ENCODE results near the gene FOXJ1.
A peak's percentile ranks its signal among the peaks of the same experiment; 100 is the strongest.
"Not testable (repeated sequence)": the region's sequence is repeated elsewhere in the genome, so short reads cannot be mapped to it uniquely, and the experiment has no call there.

The FOXJ1 gene, protein sequence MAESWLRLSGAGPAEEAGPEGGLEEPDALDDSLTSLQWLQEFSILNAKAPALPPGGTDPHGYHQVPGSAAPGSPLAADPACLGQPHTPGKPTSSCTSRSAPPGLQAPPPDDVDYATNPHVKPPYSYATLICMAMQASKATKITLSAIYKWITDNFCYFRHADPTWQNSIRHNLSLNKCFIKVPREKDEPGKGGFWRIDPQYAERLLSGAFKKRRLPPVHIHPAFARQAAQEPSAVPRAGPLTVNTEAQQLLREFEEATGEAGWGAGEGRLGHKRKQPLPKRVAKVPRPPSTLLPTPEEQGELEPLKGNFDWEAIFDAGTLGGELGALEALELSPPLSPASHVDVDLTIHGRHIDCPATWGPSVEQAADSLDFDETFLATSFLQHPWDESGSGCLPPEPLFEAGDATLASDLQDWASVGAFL

DNA sequence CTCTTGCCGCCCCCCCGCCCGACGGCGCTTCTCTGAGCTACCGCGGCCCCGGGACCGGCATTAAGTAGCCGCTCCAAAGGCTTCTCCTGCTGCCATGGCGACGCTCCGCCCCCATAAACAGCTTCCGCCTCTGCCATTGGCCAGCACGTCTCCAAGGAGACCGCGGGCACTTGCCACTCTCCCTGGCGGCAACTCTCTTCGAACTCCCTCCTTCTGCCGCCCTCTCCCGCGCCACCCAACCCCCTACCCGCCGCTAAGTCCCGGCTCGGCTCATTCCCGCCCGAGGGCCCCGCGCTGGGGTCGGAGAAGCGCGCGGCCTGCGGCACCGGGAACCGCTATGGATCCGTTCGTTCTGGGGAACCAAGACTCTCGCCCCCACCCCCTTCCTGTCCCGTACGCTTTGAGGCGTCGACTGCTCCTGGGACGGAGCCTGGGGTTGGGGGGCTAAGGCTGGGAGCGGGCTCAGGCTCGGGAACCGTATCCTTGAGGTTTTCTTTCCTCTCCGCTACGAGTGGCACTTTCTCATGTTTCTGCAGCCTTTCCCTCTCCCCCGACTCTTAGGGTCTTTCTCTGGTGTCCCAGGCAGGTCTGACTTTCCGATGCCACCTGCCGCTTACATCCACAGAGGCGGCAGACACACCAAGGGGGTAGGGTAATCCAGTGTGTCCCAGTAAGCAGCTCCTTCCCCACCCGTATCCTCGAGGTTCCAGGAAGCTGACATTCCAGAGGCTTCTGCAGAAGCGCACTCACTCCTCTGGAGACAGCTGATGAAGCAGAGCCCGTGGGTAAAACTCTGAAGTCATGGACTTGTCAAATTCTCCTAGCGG, at the start of gene FOXJ1:
Gene FOXJ1 (minus strand): TSS at position 34 of the 827 bp plus-strand sequence. CDS start 850 bp downstream, outside the sequence.
- peak; percentile 19 for DNase-seq

DNA sequence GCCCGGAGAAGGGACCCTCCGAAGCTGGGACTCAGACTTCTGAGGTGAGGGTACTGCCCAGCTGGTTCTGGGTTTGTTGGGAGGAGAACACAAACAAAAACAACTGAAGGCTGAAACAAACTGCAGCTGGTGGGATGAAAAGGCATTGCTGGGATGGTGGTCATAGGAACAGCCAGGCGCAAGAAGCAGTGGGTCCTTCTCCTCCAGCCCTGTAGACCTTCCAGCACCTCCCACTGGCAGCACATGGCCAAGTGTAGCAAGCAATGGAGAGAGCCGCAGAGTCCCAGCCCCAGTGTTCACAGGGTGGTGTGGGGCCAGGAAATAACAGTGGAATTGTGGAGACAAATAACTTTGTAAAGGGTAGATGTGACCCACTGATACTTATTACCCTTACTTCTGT, 48.7 kb upstream of the FOXJ1 start:
- DNase-seq, result no peak

DNA sequence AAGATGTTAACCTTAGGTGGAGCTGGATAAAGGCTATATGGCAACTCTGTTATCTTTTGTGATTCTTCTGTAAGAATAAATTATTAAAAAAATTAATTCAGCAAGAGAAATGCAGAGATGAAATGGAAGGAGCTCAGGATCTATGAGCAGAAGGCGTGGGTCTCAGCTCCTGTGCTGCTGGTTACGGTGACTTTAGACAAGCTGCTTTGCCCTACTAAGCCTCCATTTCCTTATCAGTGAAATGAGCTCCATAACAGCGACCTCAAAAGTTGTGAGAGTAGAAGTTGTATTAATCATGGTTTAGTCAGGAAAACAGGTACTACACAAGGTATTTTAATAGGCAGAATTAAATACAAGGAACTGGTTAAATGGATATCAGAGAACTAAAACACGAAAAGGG, 48.2 kb upstream of the FOXJ1 start:
- DNase-seq, result no peak

DNA sequence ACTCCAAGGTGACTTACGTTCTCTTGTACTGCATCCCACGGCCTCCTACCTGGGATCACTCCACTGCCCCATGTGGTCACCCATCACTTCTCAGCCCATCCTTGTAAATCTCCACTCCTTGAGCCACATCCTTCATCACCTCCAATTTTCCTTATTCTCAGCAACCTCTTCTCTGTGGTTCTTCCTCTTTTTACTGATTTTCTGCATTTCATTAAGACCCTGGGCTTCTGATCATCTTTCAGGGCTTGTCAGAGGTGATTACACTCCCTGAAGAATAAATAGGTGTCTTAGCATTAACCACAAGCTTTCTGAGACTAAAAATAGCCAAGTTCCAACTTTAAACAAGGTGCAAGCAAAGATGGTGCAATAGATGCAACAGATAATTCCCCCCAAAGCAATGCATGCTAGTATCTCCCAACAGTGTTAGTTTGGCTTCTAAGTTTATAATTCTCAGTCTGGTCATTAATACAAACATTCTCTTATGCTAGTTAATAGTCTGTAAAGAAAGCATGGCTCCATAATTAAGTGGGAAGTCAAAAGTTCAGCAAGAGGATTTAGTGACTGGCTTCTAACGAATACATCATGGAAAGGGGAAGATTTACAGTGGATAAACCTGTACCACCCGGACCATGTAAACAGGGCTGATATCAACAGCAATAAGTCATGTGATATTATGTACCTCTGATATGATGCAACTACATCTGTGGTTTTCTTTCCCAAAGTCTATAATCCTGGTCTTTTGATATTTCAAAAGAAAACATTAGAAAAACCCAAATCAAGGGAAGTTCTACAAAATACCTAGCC, 47.4 kb upstream of the FOXJ1 start:
- no peak for DNase-seq

DNA sequence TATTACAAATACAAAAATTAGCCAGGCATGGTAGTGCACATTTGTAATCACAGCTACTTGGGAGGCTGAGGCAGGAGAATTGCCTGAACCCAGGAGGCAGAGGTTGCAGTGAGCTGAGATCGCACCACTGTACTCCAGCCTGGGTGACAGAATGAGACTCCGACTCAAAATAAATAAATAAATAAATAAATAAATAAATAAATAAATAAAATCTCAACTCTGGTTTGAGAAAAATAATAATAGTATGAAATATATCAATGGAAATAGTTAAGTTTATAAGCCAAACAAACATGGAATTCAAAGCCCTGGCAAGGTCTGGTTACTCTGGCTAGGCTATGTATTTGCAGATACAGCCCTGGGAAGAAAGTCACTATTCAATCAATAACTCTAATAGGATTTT, 45.7 kb upstream of the FOXJ1 start:
- DNase-seq, result not testable (repeated sequence)

DNA sequence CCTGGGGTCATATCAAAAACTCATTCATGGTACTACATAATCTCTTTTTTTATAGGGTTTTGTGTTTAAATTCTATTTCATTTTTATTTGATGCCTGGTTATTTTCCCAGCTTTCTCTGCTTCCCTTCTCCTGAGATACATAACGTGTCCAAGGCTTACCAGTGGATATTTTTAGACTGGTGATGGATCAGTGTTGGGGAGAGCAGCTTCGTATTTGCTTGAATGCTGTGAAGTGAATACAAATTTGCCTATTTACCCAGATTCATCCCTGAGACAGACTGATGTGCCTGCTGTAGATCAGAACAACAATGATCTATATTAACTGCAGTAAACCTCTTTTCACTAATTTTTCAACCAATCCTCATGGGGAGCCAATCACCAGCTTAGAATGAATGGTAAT, 43.2 kb upstream of the FOXJ1 start:
- no peak for DNase-seq

DNA sequence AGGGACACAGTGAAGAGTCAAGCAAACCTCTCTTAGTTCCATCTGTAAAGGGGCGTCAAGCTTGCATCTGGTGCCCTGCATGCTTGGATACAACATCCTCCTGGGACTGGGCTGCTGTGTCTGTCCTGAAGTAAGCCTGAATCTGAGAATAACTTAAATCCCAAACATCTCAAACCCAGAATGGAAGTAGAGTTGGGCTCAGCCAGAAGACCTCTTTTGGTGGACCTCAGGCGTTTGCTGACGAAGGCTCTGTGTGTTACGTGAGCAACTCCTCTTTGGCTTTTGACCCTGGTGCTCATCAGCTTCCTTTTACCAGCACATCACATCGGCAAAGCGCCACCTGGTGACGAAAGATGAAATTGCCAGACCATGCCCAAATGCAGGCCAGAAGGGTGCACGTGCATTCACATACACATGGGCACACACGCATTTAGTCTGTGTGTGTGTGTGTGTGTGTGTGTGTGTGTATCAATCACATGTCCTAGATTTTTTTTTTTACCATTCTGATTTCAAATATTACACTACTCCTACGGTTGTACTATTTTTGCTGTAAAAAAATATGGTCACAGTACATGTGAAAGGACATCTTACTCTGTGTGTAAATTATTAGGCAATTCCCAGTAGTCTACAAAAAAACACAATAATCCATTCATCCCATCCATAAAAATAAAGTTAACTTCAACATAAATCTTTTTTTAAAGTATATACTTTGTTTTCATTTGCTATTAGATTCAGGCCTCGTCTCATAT, 41.1 kb upstream of the FOXJ1 start:
- DNase-seq, result peak; percentile 34

DNA sequence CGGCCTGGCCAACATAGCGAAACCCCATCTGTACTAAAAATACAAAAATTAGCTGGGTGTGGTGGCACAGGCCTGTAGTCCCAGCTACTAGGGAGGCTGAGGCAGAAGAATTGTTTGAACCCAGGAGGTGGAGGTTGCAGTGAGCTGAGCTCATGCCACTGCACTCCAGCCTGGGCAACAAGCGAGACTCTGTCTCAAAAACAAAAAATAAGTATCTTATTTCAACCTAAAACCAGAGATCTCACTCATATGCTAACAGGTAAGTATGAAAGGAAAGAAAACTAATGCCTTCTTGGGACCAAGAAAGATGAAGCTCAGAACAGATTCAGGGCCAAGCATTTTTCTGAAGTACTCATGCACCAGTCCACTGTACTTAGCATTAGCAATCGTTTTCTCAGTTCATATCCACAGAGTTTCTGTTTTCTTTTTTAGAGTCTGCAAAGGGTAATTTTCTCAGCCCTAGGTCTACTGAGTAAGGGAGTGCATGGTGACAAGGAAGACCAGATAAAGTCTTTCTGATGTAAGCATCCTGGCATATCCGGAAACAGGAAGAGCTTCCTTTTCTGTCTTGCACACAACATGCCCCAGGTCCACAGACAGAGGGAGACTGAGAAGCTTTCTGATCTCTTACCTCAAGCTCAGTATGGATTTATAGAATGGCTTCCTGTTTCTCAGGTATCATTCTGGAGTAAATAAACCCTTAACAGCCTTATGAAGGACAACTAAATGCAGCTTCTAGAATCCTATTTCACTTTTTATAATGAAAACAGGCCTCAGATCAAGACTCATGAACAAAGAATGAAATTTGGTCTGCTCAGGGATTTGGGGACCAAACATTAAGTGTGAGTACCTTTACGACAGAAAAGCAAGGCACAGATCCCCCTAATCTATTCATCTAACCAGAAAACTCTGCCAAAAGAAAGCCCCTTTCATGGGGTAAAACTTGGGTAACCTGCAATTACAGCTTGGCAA, 38.7 kb upstream of the FOXJ1 start:
- DNase-seq, result no peak

DNA sequence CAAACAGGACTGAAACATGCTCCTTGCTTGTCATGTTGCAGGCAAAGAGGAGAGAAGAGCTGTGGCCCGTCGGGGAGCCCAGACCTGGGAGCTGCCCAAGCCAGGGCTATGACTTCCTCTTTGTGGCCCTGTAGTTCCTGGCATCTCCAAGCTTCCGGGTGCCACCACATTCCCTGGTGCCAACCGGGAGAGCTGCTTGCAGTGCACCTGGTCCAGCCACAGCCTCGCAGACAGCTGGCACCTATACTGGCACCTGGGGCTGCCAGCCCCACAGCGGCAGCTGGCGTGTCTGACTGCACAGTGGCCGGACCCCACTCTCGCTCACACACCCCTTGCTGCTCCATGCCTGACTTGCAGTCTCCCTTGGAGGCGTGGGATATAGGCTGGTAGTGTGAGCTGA, 37.1 kb upstream of the FOXJ1 start:
- DNase-seq, result no peak

DNA sequence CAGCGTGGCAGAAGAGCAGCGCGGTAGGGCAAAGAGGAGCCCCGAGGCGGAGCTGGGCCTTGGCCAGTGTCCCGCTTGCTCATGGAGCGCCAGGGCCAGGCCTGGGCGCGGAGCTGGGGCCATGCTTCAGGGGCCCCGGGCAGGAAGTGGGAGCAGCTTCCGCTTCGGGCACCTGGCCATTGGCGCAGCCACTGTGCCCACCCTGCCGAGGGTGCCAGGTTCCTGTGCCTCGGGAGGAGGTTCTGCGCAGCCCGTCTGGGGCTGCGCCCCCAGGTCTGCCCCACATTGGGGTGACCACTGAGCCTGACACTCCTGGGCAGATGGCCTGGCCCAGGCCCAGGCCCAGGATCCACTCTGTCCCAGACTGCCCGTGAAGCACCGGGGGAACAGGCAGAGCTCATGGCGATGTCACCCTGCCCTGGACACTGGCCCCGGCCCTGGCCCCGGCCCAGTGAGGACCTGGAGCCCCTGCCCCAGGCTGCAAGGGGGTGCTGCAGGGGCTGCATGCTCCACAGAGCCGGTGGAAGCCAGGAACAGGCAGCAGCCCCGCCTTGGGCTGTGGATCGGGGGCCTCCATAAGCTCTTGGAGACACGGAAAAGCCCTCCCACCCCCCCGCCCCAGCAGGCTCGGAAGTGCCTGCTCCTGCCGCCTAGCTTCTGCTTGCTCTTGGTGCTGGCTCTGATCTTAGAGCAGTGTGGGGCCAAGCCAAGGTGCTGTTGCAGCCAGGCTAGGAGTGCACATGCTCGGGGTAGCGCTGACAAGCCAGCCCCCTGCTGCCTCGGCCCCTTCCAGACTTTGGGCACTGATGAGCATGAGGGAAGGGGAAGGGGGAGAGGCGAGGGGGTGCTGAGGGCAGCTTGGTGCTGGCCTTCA, 35.9 kb upstream of the FOXJ1 start:
- no peak for DNase-seq

DNA sequence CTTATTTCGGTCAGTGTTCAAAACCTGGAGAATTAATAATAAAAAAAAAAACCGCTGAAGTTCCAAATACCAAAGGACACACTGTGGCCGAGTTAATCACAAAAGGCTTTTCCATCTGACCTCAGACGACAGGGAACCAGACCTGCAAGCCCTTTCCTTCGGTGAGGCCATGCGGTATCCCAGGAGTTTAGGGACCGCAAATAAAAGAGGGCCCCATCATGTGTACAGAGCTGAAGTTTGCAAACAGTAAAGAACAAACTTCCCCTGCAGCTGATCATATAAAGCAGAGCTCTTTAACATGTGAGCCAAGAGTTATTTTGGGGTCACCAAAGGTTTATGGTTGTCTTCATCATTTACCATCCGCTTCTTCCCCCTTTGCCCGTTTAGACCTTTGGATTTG, 33.0 kb upstream of the FOXJ1 start:
- DNase-seq, result no peak

DNA sequence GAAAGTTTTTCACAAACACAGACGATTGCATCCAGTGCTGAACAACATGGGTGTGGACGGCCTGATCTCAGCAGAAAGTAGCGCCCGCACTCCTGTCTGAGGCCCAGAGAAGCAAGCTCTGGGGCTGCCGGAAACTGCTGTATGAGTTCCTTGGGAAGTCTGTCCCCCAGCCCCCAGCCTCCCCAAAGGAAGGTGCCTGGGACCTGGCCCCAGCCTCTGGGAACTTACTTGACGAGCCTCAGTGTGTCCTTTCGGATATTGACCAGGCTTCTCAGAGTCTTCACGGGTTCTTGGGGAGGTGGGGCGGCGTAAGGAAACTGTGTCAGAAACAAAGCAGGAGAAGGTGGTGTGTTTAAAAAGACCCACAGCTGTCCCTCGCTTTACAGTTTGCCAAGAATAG, 32.4 kb upstream of the FOXJ1 start:
- no peak for DNase-seq

DNA sequence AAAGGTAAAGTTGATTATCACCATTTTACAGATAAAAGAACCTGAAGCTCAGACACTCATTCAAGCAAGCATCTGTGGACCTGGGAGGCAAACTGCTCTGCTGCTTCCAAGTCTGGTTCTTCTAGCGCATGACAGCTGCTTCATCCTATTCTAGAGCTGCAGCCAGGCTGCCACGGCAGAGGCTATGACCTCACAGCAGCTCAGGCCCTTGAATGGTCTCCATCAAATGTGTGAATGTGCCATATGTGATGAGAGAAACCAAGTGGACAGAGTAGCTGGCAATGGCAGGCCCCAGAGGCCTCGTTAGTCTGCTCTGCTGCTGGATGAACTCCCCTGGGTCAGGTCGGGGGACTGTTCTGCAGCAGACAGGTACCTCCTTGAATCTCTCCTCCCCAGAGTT, 30.7 kb upstream of the FOXJ1 start:
- no peak for DNase-seq

DNA sequence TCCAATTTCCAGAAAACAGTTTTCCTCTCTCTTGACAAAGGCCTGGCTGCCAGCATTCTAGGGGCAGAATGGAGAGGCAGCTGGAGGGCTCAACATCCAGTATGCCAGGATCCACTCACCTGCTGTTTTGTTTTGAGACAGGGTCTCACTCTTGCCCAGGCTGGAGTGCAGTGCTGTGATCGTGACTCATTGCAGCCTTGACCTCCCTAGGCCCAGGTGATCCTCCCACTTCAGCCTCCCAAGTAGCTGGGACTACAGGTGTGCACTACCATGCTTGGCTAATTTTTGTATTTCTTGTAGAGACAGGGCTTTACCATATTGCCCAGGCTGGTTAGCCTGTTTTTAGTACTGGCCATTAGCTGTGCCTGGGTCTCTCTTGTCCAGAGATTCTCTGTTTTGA, 29.1 kb upstream of the FOXJ1 start:
- no peak for DNase-seq

DNA sequence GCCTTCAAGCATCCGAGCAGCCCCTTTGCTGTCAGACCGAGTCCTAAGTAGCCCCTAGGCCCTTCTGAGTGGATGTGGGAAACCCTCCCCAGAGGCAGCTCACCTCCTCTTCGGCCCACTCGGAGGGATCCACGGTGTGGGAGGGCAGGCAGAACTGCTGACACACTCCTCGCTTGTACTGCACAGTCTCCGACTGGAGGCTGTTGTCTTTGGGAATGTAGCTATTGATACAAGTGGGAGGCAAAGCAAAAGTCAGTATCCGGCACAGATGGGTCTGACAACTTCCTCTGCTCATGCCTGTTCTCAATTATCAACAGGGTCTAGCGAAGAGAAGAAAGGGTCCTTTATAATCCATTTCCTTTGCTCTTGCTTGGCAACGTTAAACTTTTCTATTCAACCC, 25.9 kb upstream of the FOXJ1 start:
- DNase-seq, result no peak

DNA sequence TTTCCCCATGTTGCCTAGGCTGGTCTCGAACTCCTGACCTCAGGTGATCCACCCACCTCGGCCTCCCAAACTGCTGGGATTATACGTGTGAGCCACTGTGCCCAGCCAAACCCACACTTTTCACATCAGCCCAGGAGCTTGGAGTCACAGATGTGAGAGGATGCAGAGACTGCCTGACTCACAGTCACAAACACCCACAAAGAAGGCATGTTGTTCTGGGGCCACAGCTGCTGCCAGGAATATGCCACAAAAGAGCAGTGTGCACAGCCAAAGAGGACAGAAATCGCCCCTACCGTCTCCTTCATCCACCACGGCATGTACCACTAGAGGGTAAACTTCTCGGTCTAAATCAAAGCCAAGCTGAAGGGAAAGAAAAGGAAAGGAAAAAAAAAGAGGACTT, 25.1 kb upstream of the FOXJ1 start:
- no peak for DNase-seq

DNA sequence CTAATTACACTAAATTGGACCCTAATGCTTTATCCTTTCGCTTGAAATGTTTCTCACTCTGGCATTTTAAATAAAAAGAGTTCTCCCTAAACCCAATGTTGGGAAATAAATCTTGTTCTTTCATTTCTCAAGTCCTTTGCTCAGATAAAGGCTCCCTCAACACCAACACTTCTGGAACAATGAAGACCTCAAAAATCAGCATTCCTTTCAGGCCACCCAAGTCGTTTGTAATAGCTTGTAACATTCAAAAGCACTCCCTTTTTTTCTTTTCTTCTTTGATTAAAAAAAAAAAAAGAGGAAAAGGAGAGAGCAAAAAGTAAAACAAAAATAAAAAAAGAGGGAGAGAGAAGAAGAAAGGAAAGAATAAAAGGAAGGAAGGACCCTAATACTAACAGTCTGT, 23.3 kb upstream of the FOXJ1 start:
- no peak for DNase-seq

DNA sequence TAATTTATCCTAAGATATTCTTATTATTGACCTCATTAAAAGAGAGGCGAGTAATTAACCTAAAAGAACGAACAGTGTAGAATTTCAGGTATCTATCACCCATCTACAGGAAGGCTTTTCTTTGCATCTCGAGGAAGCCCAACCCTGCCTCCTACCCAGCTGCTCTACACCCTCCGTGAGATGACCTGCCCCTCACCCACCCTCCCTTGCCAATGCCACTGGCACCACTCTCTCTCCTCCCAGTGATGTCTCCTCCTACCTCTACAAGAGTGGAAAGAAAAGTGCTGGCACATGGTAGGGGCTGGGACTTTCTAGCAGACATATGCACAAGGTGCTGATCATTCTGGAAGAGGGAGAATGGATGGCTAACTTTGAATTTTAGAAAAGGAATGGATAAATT, 22.9 kb upstream of the FOXJ1 start:
- DNase-seq, result no peak

DNA sequence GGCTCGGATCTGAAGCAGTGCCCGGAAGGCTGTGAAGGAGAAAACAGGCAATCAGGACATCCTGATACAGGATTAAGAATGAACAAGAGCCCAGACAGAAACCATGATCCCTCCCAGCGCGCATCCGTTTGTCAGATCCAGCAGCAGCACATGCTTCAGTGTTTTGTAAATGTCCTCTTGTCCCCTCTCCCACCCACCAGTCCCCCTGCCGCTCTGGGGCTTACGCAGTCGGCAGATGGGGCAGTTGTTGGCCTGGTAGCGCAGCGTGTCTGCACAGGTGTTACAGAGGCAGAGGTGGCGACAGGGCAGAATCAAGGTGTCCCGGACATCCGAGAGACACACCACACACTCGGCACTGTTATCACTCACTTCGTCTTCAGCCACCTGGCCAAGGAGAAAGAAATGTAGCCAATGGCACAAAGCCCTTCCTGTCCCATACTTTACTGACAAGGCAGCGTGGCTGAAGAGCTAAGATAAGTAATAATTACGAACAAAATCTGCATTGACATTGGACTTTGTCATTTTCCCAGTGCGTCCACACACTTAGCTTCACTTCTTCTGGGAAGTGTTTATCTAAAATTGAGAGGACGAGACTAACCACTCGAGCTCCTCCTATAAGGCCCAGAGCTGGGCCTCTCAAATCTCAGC, 20.7 kb upstream of the FOXJ1 start:
- no peak for DNase-seq
